H4 (cell line): ENCODE results near the gene SYNE1. TPM values are rescaled to one million over a fixed set of nuclear protein-coding genes. Genes with fewer than 3 reads are reported as not detected.
A peak's percentile ranks its signal among the peaks of the same experiment; 100 is the strongest.

Experiments
- DNase-seq: peaks from one replicate; pipeline ENCODE4 v3.0.0-alpha.2; 2015; ENCODE audit warnings: low spot score
- total RNA-seq: library from RNA; depleted of rRNA; stranded (reverse); fragments of >200 nt; shearing (Covaris generic); gene quantifications from 2 replicates; pipeline ENCODE4 v1.2.3, GENCODE V29; 2014

SYNE1 gene
- total RNA-seq, 1 experiment from 2014 or later = 14.3 TPM

GRCh38 chr6:152314483-152314832 is 322.7 kb downstream of the SYNE1 start:
- DNase-seq = no peak

GRCh38 chr6:152313542-152314482 is 323.4 kb downstream of the SYNE1 start:
- DNase-seq = no peak

- no peak for DNase-seq
Measured at GRCh38 chr6:152312434-152312833, 324.7 kb downstream of the SYNE1 start.

GRCh38 chr6:152310371-152310954 is 326.7 kb downstream of the SYNE1 start:
- DNase-seq = no peak

GRCh38 chr6:152309648-152310047 is 327.5 kb downstream of the SYNE1 start:
- no peak for DNase-seq

GRCh38 chr6:152309006-152309405 is 328.2 kb downstream of the SYNE1 start:
- DNase-seq = no peak

GRCh38 chr6:152308306-152308705 is 328.9 kb downstream of the SYNE1 start:
- DNase-seq = no peak

GRCh38 chr6:152305672-152306071 is 331.5 kb downstream of the SYNE1 start:
- no peak for DNase-seq

- DNase-seq = peak; percentile 76
Measured at GRCh38 chr6:152301765-152302568, 335.2 kb downstream of the SYNE1 start.

- DNase-seq = no peak
Measured at GRCh38 chr6:152301021-152301764, 336.0 kb downstream of the SYNE1 start.

GRCh38 chr6:152300517-152300916 is 336.6 kb downstream of the SYNE1 start:
- DNase-seq = no peak

GRCh38 chr6:152298848-152299735 is 338.1 kb downstream of the SYNE1 start:
- no peak for DNase-seq

GRCh38 chr6:152298055-152298647 is 339.0 kb downstream of the SYNE1 start:
- no peak for DNase-seq

- no peak for DNase-seq
Measured at GRCh38 chr6:152296648-152297376, 340.4 kb downstream of the SYNE1 start.

- DNase-seq = no peak
Measured at GRCh38 chr6:152295920-152296319, 341.2 kb downstream of the SYNE1 start.

GRCh38 chr6:152295346-152295745 is 341.8 kb downstream of the SYNE1 start:
- DNase-seq = no peak

GRCh38 chr6:152293404-152293803 is 343.8 kb downstream of the SYNE1 start:
- no peak for DNase-seq

GRCh38 chr6:152292555-152292954 is 344.6 kb downstream of the SYNE1 start:
- no peak for DNase-seq

- DNase-seq = no peak
Measured at GRCh38 chr6:152290693-152291092, 346.5 kb downstream of the SYNE1 start.
